Neuronal stem cell (in vitro differentiated cells): ENCODE measurements around the gene MMP21. TPM values are rescaled to one million over a fixed set of nuclear protein-coding genes. Genes with fewer than 3 reads are reported as not detected.

ENCODE experiments used
- DNase-seq: peaks from one replicate; pipeline ENCODE4 v3.0.0-alpha.2; 2013; ENCODE audit warnings: low spot score
- H2AFZ ChIP-seq: one replicate; pipeline ENCODE4 v1.6.1; 2013; ENCODE audit warnings: mild to moderate bottlenecking, low read length, inconsistent platforms
- H2AK5ac ChIP-seq: 2 replicates; pipeline ENCODE4 v1.6.1; 2013; ENCODE audit warnings: low read depth, mild to moderate bottlenecking, inconsistent platforms, low read length, moderate library complexity, mixed read lengths
- H2BK120ac ChIP-seq: 2 replicates; pipeline ENCODE4 v1.6.1; 2013; ENCODE audit warnings: low read depth, mild to moderate bottlenecking, inconsistent platforms, low read length, moderate library complexity, mixed read lengths
- H2BK12ac ChIP-seq: one replicate; pipeline ENCODE4 v1.6.1; 2013; ENCODE audit warnings: low read length, inconsistent platforms
- H2BK15ac ChIP-seq: 2 replicates; pipeline ENCODE4 v1.6.1; 2013; ENCODE audit warnings: mild to moderate bottlenecking, low read length, inconsistent platforms, mixed read lengths
- H2BK5ac ChIP-seq: one replicate; pipeline ENCODE4 v1.6.1; 2013; ENCODE audit warnings: inconsistent platforms, mild to moderate bottlenecking, low read length, moderate library complexity
- H3K14ac ChIP-seq: one replicate; pipeline ENCODE4 v1.6.1; 2013; ENCODE audit warnings: low read length, inconsistent platforms
- H3K18ac ChIP-seq: 2 replicates; pipeline ENCODE4 v1.6.1; 2013; ENCODE audit warnings: low read length, inconsistent platforms
- H3K23ac ChIP-seq: 2 replicates; pipeline ENCODE4 v1.6.1; 2013; ENCODE audit warnings: low read depth, mild to moderate bottlenecking, mixed read lengths, low read length, inconsistent platforms; ENCODE audit not compliant: poor library complexity
- H3K27ac ChIP-seq: replicated peaks from 3 replicates; pipeline ENCODE4 v1.5.1; 2013; ENCODE audit warnings: low read length, inconsistent platforms
- H3K27me3 ChIP-seq, 3 experiments: 2 replicates each; pipeline ENCODE4 v1.6.1; 2013; ENCODE audit warnings: low read length in 3 of 3, mild to moderate bottlenecking in 2 of 3, inconsistent platforms in 1 of 3, low read depth in 1 of 3, mixed read lengths in 1 of 3, moderate library complexity in 1 of 3; ENCODE audit not compliant: control insufficient read depth in 3 of 3, insufficient read depth in 3 of 3
- H3K36me3 ChIP-seq, 2 donors: replicated peaks in 1 of 2; 2 replicates each; pipeline ENCODE4 v1.6.1; 2013; ENCODE audit warnings: low read length in 2 of 2; ENCODE audit not compliant: control insufficient read depth in 2 of 2, insufficient read depth in 2 of 2
- H3K4ac ChIP-seq: 2 replicates; pipeline ENCODE4 v1.6.1; 2013; ENCODE audit warnings: inconsistent platforms, mild to moderate bottlenecking, low read length, moderate library complexity
- H3K4me1 ChIP-seq, 2 donors: 1 replicate in 1 of 2; 2 replicates in 1 of 2; pipeline ENCODE4 v1.6.1; 2013; ENCODE audit warnings: low read length in 2 of 2, low read depth in 1 of 2; ENCODE audit not compliant: control insufficient read depth in 2 of 2, insufficient read depth in 1 of 2
- H3K4me2 ChIP-seq: one replicate; pipeline ENCODE4 v1.6.1; 2013; ENCODE audit warnings: mild to moderate bottlenecking, low read length, inconsistent platforms; ENCODE audit not compliant: insufficient read depth, poor library complexity, severe bottlenecking
- H3K4me3 ChIP-seq, 2 donors: 2 replicates each; pipeline ENCODE4 v1.5.1; 2013; ENCODE audit warnings: low read length in 2 of 2, mild to moderate bottlenecking in 2 of 2, inconsistent platforms in 1 of 2, moderate library complexity in 1 of 2
- H3K79me1 ChIP-seq: one replicate; pipeline ENCODE4 v1.6.1; 2013; ENCODE audit warnings: low read depth, mild to moderate bottlenecking, inconsistent platforms, low read length, moderate library complexity
- H3K9ac ChIP-seq: one replicate; pipeline ENCODE4 v1.6.1; 2013; ENCODE audit warnings: mild to moderate bottlenecking, low read depth, low read length, inconsistent platforms; ENCODE audit not compliant: poor library complexity
- H3K9me3 ChIP-seq, 2 donors: replicated peaks in 1 of 2; 2 replicates each; pipeline versions ENCODE3 to v1.6.1; 2013; ENCODE audit warnings: low read length in 2 of 2, mild to moderate bottlenecking in 2 of 2, inconsistent platforms in 1 of 2, low read depth in 1 of 2, mixed read lengths in 1 of 2, moderate library complexity in 1 of 2; ENCODE audit not compliant: control insufficient read depth in 2 of 2, insufficient read depth in 1 of 2
- H4K8ac ChIP-seq: one replicate; pipeline ENCODE4 v1.6.1; 2013; ENCODE audit warnings: low read depth, mild to moderate bottlenecking, inconsistent platforms, low read length, moderate library complexity
- H4K91ac ChIP-seq: one replicate; pipeline ENCODE4 v1.6.1; 2013; ENCODE audit warnings: low read length, low read depth, mild to moderate bottlenecking, inconsistent platforms; ENCODE audit not compliant: poor library complexity
- WGBS, 2 donors: extraction: QIAGEN DNeasy Blood & Tissue Kit; methylation state at CpG; one replicate each; pipeline ENCODE4 v1.1.7; 2013; ENCODE audit warnings: missing lambda C conversion rate in 2 of 2, mixed read lengths in 1 of 2; ENCODE audit not compliant: insufficient read length in 2 of 2, insufficient replicate concordance in 1 of 2; ENCODE audit errors: extremely low coverage in 2 of 2; 5-methylcytosine and 5-hydroxymethylcytosine counted together
- polyA plus RNA-seq, 2 experiments: library from polyadenylated mRNA; stranded (reverse); fragments of 200-250 nt; gene quantifications; one replicate each; pipeline ENCODE4 v1.2.3, GENCODE V29; 2013

Gene MMP21, protein sequence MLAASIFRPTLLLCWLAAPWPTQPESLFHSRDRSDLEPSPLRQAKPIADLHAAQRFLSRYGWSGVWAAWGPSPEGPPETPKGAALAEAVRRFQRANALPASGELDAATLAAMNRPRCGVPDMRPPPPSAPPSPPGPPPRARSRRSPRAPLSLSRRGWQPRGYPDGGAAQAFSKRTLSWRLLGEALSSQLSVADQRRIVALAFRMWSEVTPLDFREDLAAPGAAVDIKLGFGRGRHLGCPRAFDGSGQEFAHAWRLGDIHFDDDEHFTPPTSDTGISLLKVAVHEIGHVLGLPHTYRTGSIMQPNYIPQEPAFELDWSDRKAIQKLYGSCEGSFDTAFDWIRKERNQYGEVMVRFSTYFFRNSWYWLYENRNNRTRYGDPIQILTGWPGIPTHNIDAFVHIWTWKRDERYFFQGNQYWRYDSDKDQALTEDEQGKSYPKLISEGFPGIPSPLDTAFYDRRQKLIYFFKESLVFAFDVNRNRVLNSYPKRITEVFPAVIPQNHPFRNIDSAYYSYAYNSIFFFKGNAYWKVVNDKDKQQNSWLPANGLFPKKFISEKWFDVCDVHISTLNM
- polyA plus RNA-seq (2013, experiment 1 of 2), result not detected
- polyA plus RNA-seq (2013, experiment 2 of 2), result 0.03 TPM

DNA sequence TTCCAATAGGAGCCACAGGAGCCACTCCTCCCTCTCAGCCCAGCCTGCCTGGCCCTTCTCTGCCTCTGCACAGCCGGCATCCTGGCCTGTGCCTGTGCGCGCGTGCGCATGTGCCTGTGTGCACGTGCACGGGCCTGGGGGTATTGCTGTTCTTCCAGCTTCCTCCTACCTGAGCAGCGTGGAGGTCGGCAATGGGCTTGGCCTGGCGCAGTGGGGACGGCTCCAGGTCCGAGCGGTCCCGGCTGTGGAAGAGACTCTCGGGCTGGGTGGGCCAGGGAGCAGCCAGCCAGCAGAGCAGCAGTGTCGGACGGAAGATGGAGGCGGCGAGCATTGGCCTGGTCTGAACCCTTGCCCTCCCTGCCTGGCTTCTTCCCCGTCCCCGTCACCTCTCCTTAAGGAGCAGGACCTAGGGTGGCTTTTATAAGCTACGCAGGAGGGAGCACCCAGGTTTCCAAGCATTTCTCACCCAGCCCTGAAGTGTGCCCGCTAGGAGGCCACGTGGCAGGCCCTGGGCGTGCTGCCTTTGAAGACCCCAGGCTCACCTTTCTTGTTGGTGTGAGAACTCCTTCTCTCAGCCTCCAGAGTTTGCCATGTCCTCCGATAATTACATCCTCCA, at the start of gene MMP21:
Gene MMP21 (minus strand): TSS at position 331 of the 616 bp plus-strand sequence. CDS start 0 bp downstream, at position 331.
- peaks cover 0 to 3% of the 10 kb centered on the region in 2 donors for H3K9me3 ChIP-seq
- H4K8ac ChIP-seq, result peak within 1 kb of the TSS; percentile 65
- no peaks in the 10 kb centered on the region for H3K4me1 ChIP-seq
- H2AK5ac ChIP-seq, result peak within 1 kb of the TSS; percentile 61
- no peak within 1 kb of the TSS for H3K4me2 ChIP-seq
- H3K4ac ChIP-seq, result peak within 1 kb of the TSS; percentile 66
- DNase-seq, result no peak
- H3K9ac ChIP-seq, result peak within 1 kb of the TSS; percentile 67
- peaks cover 2% of the 10 kb centered on the region for H3K79me1 ChIP-seq
- peak within 1 kb of the TSS; percentile 45 for H2AFZ ChIP-seq
- H2BK15ac ChIP-seq, result peak within 1 kb of the TSS; percentile 52
- H3K14ac ChIP-seq, result peak within 1 kb of the TSS; percentile 94
- no CpG with 5 or more reads among the region's 26 CpGs for WGBS, 2 donors
- no peaks in the 10 kb centered on the region for H3K36me3 ChIP-seq
- H3K27ac ChIP-seq, result no peak within 1 kb of the TSS
- no peaks in the 10 kb centered on the region for H3K27me3 ChIP-seq
- no peak within 1 kb of the TSS for H3K4me3 ChIP-seq
- H3K23ac ChIP-seq, result no peak within 1 kb of the TSS
- H4K91ac ChIP-seq, result no peak within 1 kb of the TSS
- peak within 1 kb of the TSS; percentile 80 for H2BK5ac ChIP-seq
- peak within 1 kb of the TSS; percentile 85 for H3K18ac ChIP-seq
- H2BK12ac ChIP-seq, result peak within 1 kb of the TSS; percentile 2
- no peak within 1 kb of the TSS for H2BK120ac ChIP-seq

DNA sequence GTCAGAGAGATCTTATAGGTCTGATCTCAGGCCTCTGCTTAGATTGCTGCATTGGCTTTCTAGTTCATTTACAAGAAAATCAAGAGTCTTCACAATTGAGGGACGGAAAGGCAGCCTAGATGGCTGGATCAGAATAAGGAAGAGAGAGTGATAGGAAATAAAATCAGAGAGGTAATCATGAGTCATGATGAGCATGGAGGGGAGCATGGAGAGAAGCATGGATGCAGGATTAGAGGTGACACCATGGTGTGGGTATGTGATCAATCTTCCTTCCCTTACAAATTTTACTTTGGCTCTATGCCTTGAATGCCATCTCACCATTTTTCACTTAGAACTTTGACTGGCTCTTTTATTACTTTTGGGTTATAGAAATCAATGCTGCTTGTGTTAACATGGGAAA, 49.1 kb upstream of the MMP21 start:
- no peak for DNase-seq
- Histone ChIP-seq H3K9me3 (no peaks in the 10 kb centered on the region), H3K14ac (no peak overlapping the region), H2BK5ac (no peak overlapping the region), H2BK12ac (no peak overlapping the region), H4K91ac (no peak overlapping the region), H2AK5ac (no peak overlapping the region), H3K4ac (no peak overlapping the region), H3K9ac (no peak overlapping the region), H4K8ac (no peak overlapping the region), H2BK15ac (no peak overlapping the region), H2BK120ac (no peak overlapping the region), H3K27ac (no peak overlapping the region), H3K23ac (no peak overlapping the region), H3K18ac (no peak overlapping the region), H3K4me3 (peak overlapping the region in 1 of 2 donors; percentile 71), H3K36me3 (peaks cover 12 to 62% of the 10 kb centered on the region in 2 donors), H2AFZ (no peak overlapping the region), H3K4me2 (peak overlapping the region; percentile 82), H3K4me1 (peaks cover 1 to 3% of the 10 kb centered on the region in 2 donors), H3K27me3 (no peaks in the 10 kb centered on the region), H3K79me1 (peaks cover 3% of the 10 kb centered on the region)
- no CpG with 5 or more reads among the region's 1 CpG for WGBS, 2 donors

DNA sequence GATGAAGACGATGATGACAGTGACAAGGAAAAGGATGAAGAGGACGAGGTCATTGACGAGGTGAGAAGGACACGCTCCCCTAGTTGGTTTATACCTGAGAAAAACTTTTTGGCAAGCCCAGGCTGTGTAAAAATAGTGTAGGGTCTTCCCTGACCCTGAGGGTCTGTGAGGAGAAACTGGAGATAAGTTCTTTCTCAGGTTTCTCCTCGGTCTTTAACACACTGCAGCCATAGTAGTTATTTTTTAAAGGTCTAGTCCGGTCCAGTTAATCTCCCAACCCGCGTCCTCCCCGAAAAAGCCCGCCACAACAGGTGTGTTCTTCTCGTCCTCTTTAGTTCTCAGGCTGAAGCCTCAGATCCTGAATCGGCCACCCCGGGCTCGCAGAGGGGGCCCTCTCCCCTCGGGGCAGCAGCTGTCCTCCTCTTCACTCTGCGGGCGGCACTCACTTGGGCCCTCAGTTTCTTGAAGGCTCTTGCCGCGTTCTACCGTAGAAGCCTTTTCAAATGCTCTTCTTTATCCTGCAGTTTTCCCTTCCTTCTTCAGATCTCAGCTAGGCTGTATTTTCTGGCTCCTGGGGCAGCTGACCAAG, 48.1 kb upstream of the MMP21 start:
- Histone ChIP-seq H3K9ac (peak overlapping the region; percentile 96), H4K8ac (no peak overlapping the region), H3K14ac (no peak overlapping the region), H2AFZ (peak overlapping the region; percentile 90), H3K4me3 (peak overlapping the region; percentile 71 to 91), H3K27ac (no peak overlapping the region), H2AK5ac (no peak overlapping the region), H3K4me1 (peaks cover 1 to 3% of the 10 kb centered on the region in 2 donors), H2BK15ac (no peak overlapping the region), H3K4me2 (peak overlapping the region; percentile 82), H3K9me3 (no peaks in the 10 kb centered on the region), H2BK12ac (no peak overlapping the region), H3K36me3 (peaks cover 8 to 52% of the 10 kb centered on the region in 2 donors), H2BK5ac (peak overlapping the region; percentile 69), H4K91ac (no peak overlapping the region), H3K27me3 (no peaks in the 10 kb centered on the region), H3K18ac (peak overlapping the region; percentile 68), H3K4ac (no peak overlapping the region), H3K23ac (peak overlapping the region; percentile 66), H3K79me1 (peaks cover 3% of the 10 kb centered on the region), H2BK120ac (no peak overlapping the region)
- WGBS, 2 donors, result no CpG with 5 or more reads among the region's 20 CpGs
- no peak for DNase-seq
